SU-DHL-6 (cell line): ENCODE measurements around the gene NUSAP1.
A peak's percentile ranks its signal among the peaks of the same experiment; 100 is the strongest.

Source experiments
- H2AFZ ChIP-seq: fragments of 200-600 bp; sonication (generic); 2 replicates; pipeline ENCODE4 v1.6.1; 2014; ENCODE audit warnings: low read depth, mild to moderate bottlenecking, moderate library complexity, mixed read lengths, antibody characterized with exemption, low read length; ENCODE audit not compliant: severe bottlenecking
- H3F3A ChIP-seq: fragments of 200-600 bp; shearing (Covaris generic); 2 replicates; pipeline ENCODE4 v1.6.0; 2016; ENCODE audit warnings: antibody characterized with exemption, mild to moderate bottlenecking; ENCODE audit not compliant: insufficient read depth
- H3K27ac ChIP-seq: fragments of 200-600 bp; sonication (generic); 2 replicates; pipeline ENCODE4 v1.5.1; 2016; ENCODE audit warnings: low read depth, mild to moderate bottlenecking, low read length, moderate library complexity, mixed read lengths
- H3K27me3 ChIP-seq: fragments of 200-600 bp; sonication (generic), shearing (Covaris generic); 2 replicates; pipeline ENCODE4 v1.6.0; 2014; ENCODE audit warnings: mild to moderate bottlenecking, low read length
- H3K36me3 ChIP-seq: fragments of 200-600 bp; sonication (generic); 2 replicates; pipeline ENCODE4 v1.6.1; 2014; ENCODE audit warnings: mild to moderate bottlenecking, low read length, mixed read lengths
- H3K4me2 ChIP-seq: fragments of 300-600, 200-600 bp; shearing (Covaris generic), sonication (generic); 2 replicates; pipeline ENCODE4 v1.6.0; 2014; ENCODE audit warnings: low read length, low read depth, mild to moderate bottlenecking; ENCODE audit not compliant: poor library complexity, severe bottlenecking
- H3K4me3 ChIP-seq: fragments of 200-600 bp; sonication (generic); 2 replicates; pipeline ENCODE4 v1.5.1; 2014; ENCODE audit warnings: antibody characterized with exemption, low read length, mild to moderate bottlenecking, mixed read lengths; ENCODE audit not compliant: insufficient read depth, poor library complexity, severe bottlenecking
- H3K79me2 ChIP-seq: fragments of 200-600 bp; sonication (generic); 2 replicates; pipeline ENCODE4 v1.6.1; 2014; ENCODE audit warnings: mild to moderate bottlenecking, low read length, moderate library complexity; ENCODE audit not compliant: insufficient read depth
- H3K9ac ChIP-seq: fragments of 200-600 bp; sonication (generic); 2 replicates; pipeline ENCODE4 v1.7.0; 2014; ENCODE audit warnings: mild to moderate bottlenecking, low read length
- H3K9me2 ChIP-seq: fragments of 200-600 bp; sonication (generic); replicated peaks from 2 replicates; pipeline ENCODE4 v1.6.1; 2014; ENCODE audit warnings: low read length; ENCODE audit not compliant: insufficient read depth
- H3K9me3 ChIP-seq: fragments of 200-600 bp; sonication (generic); 2 replicates; pipeline ENCODE4 v1.6.1; 2014; ENCODE audit warnings: low read length, mixed read lengths; ENCODE audit not compliant: insufficient read depth
- H4K20me1 ChIP-seq: fragments of 200-600 bp; sonication (generic); 2 replicates; pipeline ENCODE4 v1.6.1; 2014; ENCODE audit warnings: low read depth, mild to moderate bottlenecking, antibody characterized with exemption, low read length, moderate library complexity, mixed read lengths
- CTCF ChIP-seq: fragments of 200-600 bp; sonication (generic); IDR thresholded peaks from one replicate; pipeline ENCODE4 v1.5.1; 2017; ENCODE audit warnings: antibody characterized with exemption, mild to moderate bottlenecking, low read length, moderate library complexity; ENCODE audit not compliant: insufficient read depth, poor library complexity, severe bottlenecking
- EZH2phosphoT487 ChIP-seq: fragments of 200-600 bp; sonication (generic), shearing (Covaris generic); conservative IDR thresholded peaks from 2 replicates; pipeline ENCODE4 v1.6.1; 2018; ENCODE audit warnings: mild to moderate bottlenecking, antibody characterized with exemption, low read length, moderate library complexity, mixed read lengths

Gene NUSAP1

GRCh38 chr15:41288464-41288863 is 44.2 kb upstream of the NUSAP1 start:
- H3K4me3 ChIP-seq = no peak overlapping the region
- H3K36me3 ChIP-seq = peaks cover 40% of the 10 kb centered on the region
- H3K9ac ChIP-seq = no peak overlapping the region
- no peaks in the 10 kb centered on the region for H3K27me3 ChIP-seq
- H3K9me3 ChIP-seq = no peaks in the 10 kb centered on the region
- H3F3A ChIP-seq = peaks cover 25% of the 10 kb centered on the region
- peaks cover 4% of the 10 kb centered on the region; the same call in 1 of the 2 replicates for H4K20me1 ChIP-seq
- H3K4me2 ChIP-seq = no peak overlapping the region
- TF ChIP-seq EZH2phosphoT487 (no peak), CTCF (no peak)
- no peak overlapping the region for H2AFZ ChIP-seq
- H3K9me2 ChIP-seq = no peaks in the 10 kb centered on the region
- peaks cover 61% of the 10 kb centered on the region for H3K79me2 ChIP-seq
- no peak overlapping the region for H3K27ac ChIP-seq

- Histone ChIP-seq H3K79me2 (peaks cover 54% of the 10 kb centered on the region), H2AFZ (no peak overlapping the region)
These were observed 42.7 kb upstream of the NUSAP1 start for GRCh38 chr15:41289953-41290352.

GRCh38 chr15:41291065-41291631 is 41.5 kb upstream of the NUSAP1 start:
- H3K27ac ChIP-seq = peak overlapping the region; percentile 58

More at GRCh38 chr15:41289953-41290352, 42.7 kb upstream of the NUSAP1 start:
- Histone ChIP-seq H3K27ac (0 out of 2 replicates have a peak overlapping the region, but pooled peaks have one; percentile 17), H3K9me2 (no peaks in the 10 kb centered on the region), H3F3A (peaks cover 28% of the 10 kb centered on the region), H3K27me3 (no peaks in the 10 kb centered on the region), H3K4me2 (no peak overlapping the region), H3K4me3 (no peak overlapping the region), H3K9me3 (no peaks in the 10 kb centered on the region), H4K20me1 (peaks cover 4% of the 10 kb centered on the region; the same call in 1 of the 2 replicates), H3K9ac (no peak overlapping the region), H3K36me3 (peaks cover 40% of the 10 kb centered on the region)
- TF ChIP-seq CTCF (no peak), EZH2phosphoT487 (no peak)

More at GRCh38 chr15:41291065-41291631, 41.5 kb upstream of the NUSAP1 start:
- Histone ChIP-seq H3K4me2 (peak overlapping the region; percentile 15), H2AFZ (no peak overlapping the region), H3F3A (peaks cover 28% of the 10 kb centered on the region), H3K9me2 (no peaks in the 10 kb centered on the region), H3K36me3 (peaks cover 28% of the 10 kb centered on the region), H4K20me1 (peaks cover 4% of the 10 kb centered on the region; the same call in 1 of the 2 replicates), H3K79me2 (peaks cover 53% of the 10 kb centered on the region), H3K27me3 (no peaks in the 10 kb centered on the region), H3K9ac (no peak overlapping the region), H3K9me3 (no peaks in the 10 kb centered on the region), H3K4me3 (no peak overlapping the region)
- TF ChIP-seq EZH2phosphoT487 (no peak), CTCF (no peak)
